NT2/D1 (cell line): ENCODE data around the gene KMT5B.

Source experiments
- DNase-seq: peaks from one replicate; pipeline ENCODE4 v3.0.0-alpha.2; 2011; ENCODE audit warnings: low read depth, low spot score
- H3K27me3 ChIP-seq: 2 replicates; pipeline ENCODE4 v1.6.0; 2011; ENCODE audit warnings: mild to moderate bottlenecking; ENCODE audit not compliant: insufficient read length, insufficient read depth
- H3K36me3 ChIP-seq: 2 replicates; pipeline ENCODE4 v1.6.1; 2011; ENCODE audit warnings: mild to moderate bottlenecking, low read length, mixed read lengths; ENCODE audit not compliant: insufficient read depth, insufficient read length
- H3K4me1 ChIP-seq: 2 replicates; pipeline ENCODE4 v1.5.1; 2011; ENCODE audit not compliant: insufficient read depth, insufficient read length
- H3K4me3 ChIP-seq: 2 replicates; pipeline ENCODE4 v1.5.1; 2011; ENCODE audit warnings: low read depth; ENCODE audit not compliant: insufficient read length
- H3K9ac ChIP-seq: 2 replicates; pipeline ENCODE4 v1.6.0; 2011; ENCODE audit warnings: low read depth; ENCODE audit not compliant: insufficient read length
- H3K9me3 ChIP-seq: 2 replicates; pipeline ENCODE4 v1.5.1; 2011; ENCODE audit warnings: mild to moderate bottlenecking, low read length; ENCODE audit not compliant: insufficient read depth
- SUZ12 ChIP-seq: IDR thresholded peaks from 2 replicates; pipeline ENCODE4 v1.6.1; 2011; ENCODE audit not compliant: insufficient read length, insufficient read depth; ENCODE audit errors: extremely low read depth
- YY1 ChIP-seq: IDR thresholded peaks from 2 replicates; pipeline ENCODE4 v1.6.1; 2011; ENCODE audit not compliant: insufficient read length, insufficient read depth
- ZNF274 ChIP-seq: IDR thresholded peaks from 2 replicates; pipeline ENCODE4 v1.6.1; 2011; ENCODE audit warnings: mild to moderate bottlenecking, low read depth, low read length

The KMT5B gene

GRCh38 chr11:68125164-68125563 lies 87.9 kb downstream of the KMT5B start:
- peaks cover 19% of the 10 kb centered on the region for H3K4me1 ChIP-seq
- TF ChIP-seq ZNF274 (no peak), YY1 (no peak), SUZ12 (no peak)
- no peak for DNase-seq

GRCh38 chr11:68122936-68123539 lies 90.1 kb downstream of the KMT5B start:
- no peaks in the 10 kb centered on the region for H3K27me3 ChIP-seq
- H3K4me3 ChIP-seq, result no peak overlapping the region
- no peak overlapping the region for H3K9ac ChIP-seq
- TF ChIP-seq YY1 (no peak), ZNF274 (no peak), SUZ12 (no peak)
- DNase-seq, result no peak
- H3K4me1 ChIP-seq, result peaks cover 14% of the 10 kb centered on the region
- H3K9me3 ChIP-seq, result no peaks in the 10 kb centered on the region
- H3K36me3 ChIP-seq, result peaks cover 5% of the 10 kb centered on the region

More at GRCh38 chr11:68125164-68125563, 87.9 kb downstream of the KMT5B start:
- Histone ChIP-seq H3K9me3 (peaks cover 10% of the 10 kb centered on the region), H3K9ac (no peak overlapping the region), H3K36me3 (no peaks in the 10 kb centered on the region), H3K27me3 (no peaks in the 10 kb centered on the region), H3K4me3 (no peak overlapping the region)

DNA sequence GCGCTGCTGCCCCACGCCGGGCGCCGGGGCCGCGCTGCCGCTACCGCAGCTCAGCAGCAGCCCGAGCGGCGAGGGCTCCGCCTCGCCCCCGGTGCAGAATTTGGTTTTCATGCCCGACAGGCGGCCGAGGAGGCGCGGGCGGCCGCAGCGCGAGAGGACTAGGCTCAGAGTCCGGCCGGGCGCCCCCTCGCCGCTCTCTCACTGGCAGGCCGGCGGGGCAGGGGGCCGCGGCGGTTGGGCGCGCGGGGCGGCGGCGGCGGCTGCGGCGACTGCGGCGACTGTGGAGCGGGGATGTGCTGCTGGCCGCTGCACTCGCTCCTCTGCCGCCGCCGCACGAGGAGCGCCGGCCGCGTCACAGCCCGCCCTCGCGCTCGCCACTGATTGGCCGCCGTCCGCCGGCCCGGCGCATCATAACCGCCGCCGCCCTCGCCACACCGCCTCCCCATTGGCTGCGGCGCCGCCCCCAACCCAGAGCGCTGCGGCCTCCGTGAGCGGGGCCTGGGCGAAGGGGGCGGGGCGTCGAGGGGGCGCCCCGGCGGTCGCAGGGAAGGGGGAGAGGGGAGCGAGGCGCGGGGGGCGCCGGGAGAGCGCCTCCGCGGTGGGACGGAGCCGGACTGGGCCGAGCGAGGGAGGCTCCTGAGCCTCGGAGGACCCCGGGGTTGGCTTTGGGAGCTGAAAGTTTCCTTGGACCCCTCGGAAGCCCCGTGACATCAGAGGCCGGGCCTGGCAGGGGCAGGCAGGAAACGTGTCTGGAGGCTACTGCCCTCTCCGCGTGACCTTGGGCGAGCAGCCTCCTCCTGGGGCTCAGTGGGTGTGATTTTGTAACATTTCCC lies 91.8 kb downstream of the KMT5B start, which contains the start of gene CHKA:
Gene CHKA (minus strand): TSS at position 322 of the 833 bp plus-strand sequence. CDS start 211 bp downstream, at position 111.
- DNase-seq, result peak; percentile 89
- H3K27me3 ChIP-seq, result no peaks in the 10 kb centered on the region
- TF ChIP-seq SUZ12 (no peak), ZNF274 (no peak), YY1 (no peak)
- H3K4me3 ChIP-seq, result peak within 1 kb of the TSS; percentile 80
- H3K9ac ChIP-seq, result peak within 1 kb of the TSS; percentile 89
- peaks cover 9% of the 10 kb centered on the region for H3K36me3 ChIP-seq
- no peaks in the 10 kb centered on the region for H3K9me3 ChIP-seq
- H3K4me1 ChIP-seq, result peaks cover 13% of the 10 kb centered on the region

DNA sequence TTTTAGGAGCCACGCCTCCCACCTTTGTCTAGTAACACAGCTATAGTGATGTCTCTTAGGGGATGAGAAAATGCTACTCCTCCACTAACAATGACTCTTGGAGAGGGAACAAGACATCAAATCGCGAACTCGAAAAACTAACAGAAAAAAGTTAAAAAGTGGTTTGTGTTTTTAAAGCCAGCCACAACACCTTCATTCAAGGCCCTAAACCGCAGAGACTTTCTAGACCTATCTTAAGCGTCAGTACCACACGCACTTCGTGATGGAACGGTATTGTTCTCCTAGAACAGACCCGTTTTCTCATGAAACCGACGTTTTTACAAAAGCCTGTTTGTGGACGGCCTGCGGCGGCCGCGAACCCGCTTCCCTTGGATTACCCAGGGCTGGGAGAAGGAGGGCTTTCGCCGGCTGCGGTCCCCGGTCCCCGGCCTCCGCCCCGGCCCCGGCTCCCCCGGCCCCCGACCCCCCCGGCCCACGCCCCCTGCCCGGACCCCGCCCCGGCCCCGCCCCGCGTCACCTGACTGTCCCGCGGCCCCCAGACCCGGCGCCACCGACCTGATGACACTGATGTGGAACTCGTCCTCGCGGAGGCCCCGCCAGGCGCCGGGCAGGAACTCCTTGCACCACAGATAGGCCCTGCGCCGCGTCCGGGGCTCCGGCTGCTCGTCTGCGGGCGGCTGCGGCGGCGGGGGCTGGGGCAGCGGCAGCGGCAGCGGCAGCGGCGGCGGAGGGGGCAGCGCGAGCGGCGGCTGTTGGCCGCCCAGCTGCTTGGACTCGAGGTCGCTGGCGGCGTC lies 92.6 kb downstream of the KMT5B start:
- H3K9ac ChIP-seq, result peak overlapping the region; percentile 80
- peaks cover 15% of the 10 kb centered on the region for H3K36me3 ChIP-seq
- peak overlapping the region; percentile 80 for H3K4me3 ChIP-seq
- no peak for DNase-seq
- peaks cover 13% of the 10 kb centered on the region for H3K4me1 ChIP-seq
- TF ChIP-seq SUZ12 (no peak), ZNF274 (no peak)
- no peaks in the 10 kb centered on the region for H3K27me3 ChIP-seq
- no peaks in the 10 kb centered on the region for H3K9me3 ChIP-seq

DNA sequence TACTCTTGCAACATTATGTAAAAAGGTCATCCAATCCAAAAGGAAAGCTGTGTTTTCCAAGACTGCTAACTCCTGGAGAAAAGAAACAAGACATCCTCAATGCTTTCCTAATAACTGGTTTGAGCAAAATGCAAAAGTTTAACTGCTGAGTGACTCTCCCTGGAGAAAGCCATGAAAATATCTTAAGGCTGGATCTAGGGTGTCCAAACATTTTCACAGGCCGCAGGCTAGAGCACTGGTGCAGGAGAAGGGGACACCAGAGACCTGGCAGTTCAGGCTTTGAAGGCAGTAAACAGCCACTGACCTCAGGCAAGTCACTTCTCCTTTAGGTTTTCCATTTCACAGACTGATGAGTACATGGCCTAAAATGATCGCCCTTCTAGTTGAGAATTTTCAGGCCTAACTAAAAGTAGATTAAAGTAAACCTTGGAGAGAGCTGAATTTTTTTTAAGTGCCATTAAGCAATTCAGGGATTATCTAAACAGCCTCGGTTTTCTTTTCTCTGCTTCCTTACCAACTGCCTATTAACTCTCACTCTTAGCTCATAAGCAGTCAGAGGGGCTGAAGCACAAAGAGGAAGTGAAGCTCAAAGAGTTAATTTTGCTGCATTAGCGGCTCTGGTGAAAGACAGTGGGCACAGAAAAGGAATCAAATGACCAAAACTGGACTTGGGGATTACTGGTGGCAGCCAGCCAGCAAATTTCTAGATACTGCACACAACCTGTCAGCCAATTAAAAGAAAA lies 94.2 kb downstream of the KMT5B start:
- Histone ChIP-seq H3K9me3 (no peaks in the 10 kb centered on the region), H3K36me3 (peaks cover 22% of the 10 kb centered on the region), H3K9ac (peak overlapping the region; percentile 16), H3K4me3 (peak overlapping the region; percentile 0), H3K27me3 (no peaks in the 10 kb centered on the region), H3K4me1 (peaks cover 5% of the 10 kb centered on the region)
- DNase-seq, result no peak
- TF ChIP-seq ZNF274, result no peak
- no peak for TF ChIP-seq YY1
- no peak for TF ChIP-seq SUZ12

DNA sequence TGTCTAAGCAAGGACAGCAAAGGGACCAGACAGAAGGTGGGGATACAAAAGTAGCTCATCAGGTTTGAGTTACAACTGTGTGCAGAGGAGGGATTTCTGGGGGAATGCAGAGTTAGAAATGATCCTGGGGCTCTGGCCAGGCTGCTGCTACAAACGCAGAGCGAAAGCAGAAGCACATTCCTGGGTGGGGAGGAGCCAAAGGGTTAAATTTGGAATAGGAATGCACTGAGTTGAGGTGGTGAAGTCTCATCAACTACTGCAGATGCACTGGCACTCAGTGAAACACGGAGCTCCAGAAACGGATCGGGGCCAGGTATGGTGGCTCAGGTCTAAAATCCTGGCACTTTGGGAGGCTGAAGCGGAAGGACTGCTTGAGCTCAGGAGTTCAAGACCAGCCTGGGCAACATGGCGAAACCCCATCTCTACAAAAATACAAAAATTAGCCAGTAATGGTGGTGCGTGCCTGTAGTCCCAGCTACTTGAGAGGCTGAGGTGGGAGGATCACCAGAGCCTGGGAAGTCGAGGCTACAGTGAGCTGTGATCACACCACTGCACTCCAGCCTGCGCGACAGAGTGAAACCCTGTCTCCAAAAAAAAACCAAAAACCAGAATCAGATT lies 95.1 kb downstream of the KMT5B start:
- Histone ChIP-seq H3K4me3 (no peak overlapping the region), H3K4me1 (peaks cover 5% of the 10 kb centered on the region), H3K36me3 (peaks cover 23% of the 10 kb centered on the region), H3K9me3 (no peaks in the 10 kb centered on the region), H3K9ac (no peak overlapping the region), H3K27me3 (no peaks in the 10 kb centered on the region)
- DNase-seq, result no peak
- TF ChIP-seq ZNF274 (no peak), SUZ12 (no peak), YY1 (no peak)
